ENCODE data around the gene MICAL2. TPM values are rescaled to one million over a fixed set of nuclear protein-coding genes. Genes with fewer than 3 reads are reported as not detected.

The MICAL2 gene
- total RNA-seq, 1 donor from 2014 or later, result 197 TPM

- no peak for DNase-seq
- ATAC-seq, result no peak
- Histone ChIP-seq H3K9me3 (no peaks in the 10 kb centered on the region), H3K27me3 (no peaks in the 10 kb centered on the region), H3K27ac (peak overlapping the region; percentile 88), H3K4me1 (peaks cover 54% of the 10 kb centered on the region), H3K4me3 (no peak overlapping the region), H3K36me3 (no peaks in the 10 kb centered on the region)
- intact Hi-C loops (cut with DNase I), result no loop called here
- no peak for TF ChIP-seq CTCF (IDR thresholded peaks at IDR 0.05)
Measured at GRCh38 chr11:12091956-12092558, 18.3 kb upstream of the MICAL2 start.

GRCh38 chr11:12092714-12093113 is 17.7 kb upstream of the MICAL2 start:
- Histone ChIP-seq H3K4me3 (no peak overlapping the region), H3K9me3 (no peaks in the 10 kb centered on the region), H3K4me1 (peaks cover 47% of the 10 kb centered on the region), H3K27ac (no peak overlapping the region), H3K27me3 (no peaks in the 10 kb centered on the region), H3K36me3 (no peaks in the 10 kb centered on the region)
- TF ChIP-seq CTCF (IDR thresholded peaks at IDR 0.05), result no peak
- intact Hi-C loops (cut with DNase I), result no loop called here
- ATAC-seq (no peak), DNase-seq (no peak)

GRCh38 chr11:12094872-12095800 is 15.3 kb upstream of the MICAL2 start:
- peaks cover 23% of the 10 kb centered on the region for H3K4me1 ChIP-seq
- no peak overlapping the region for H3K4me3 ChIP-seq
- TF ChIP-seq CTCF (IDR thresholded peaks at IDR 0.05), result no peak
- H3K27ac ChIP-seq, result no peak overlapping the region
- no peaks in the 10 kb centered on the region for H3K9me3 ChIP-seq
- H3K36me3 ChIP-seq, result no peaks in the 10 kb centered on the region
- ATAC-seq (peak; percentile 16), DNase-seq (no peak)
- no peaks in the 10 kb centered on the region for H3K27me3 ChIP-seq
- intact Hi-C loops (cut with DNase I), result no loop called here

- Histone ChIP-seq H3K27ac (no peak overlapping the region), H3K36me3 (no peaks in the 10 kb centered on the region), H3K4me1 (peaks cover 25% of the 10 kb centered on the region), H3K9me3 (no peaks in the 10 kb centered on the region), H3K27me3 (no peaks in the 10 kb centered on the region), H3K4me3 (no peak overlapping the region)
- TF ChIP-seq CTCF (IDR thresholded peaks at IDR 0.05), result no peak
- DNase-seq, result no peak
- no peak for ATAC-seq
- intact Hi-C loops (cut with DNase I), result no loop called here
Measured at GRCh38 chr11:12097219-12097618, 13.2 kb upstream of the MICAL2 start.

GRCh38 chr11:12098601-12099000 is 11.8 kb upstream of the MICAL2 start:
- intact Hi-C loops (cut with DNase I), result no loop called here
- no peak for DNase-seq
- TF ChIP-seq CTCF (IDR thresholded peaks at IDR 0.05), result no peak
- H3K27ac ChIP-seq, result no peak overlapping the region
- H3K4me3 ChIP-seq, result no peak overlapping the region
- H3K36me3 ChIP-seq, result no peaks in the 10 kb centered on the region
- H3K27me3 ChIP-seq, result no peaks in the 10 kb centered on the region
- no peaks in the 10 kb centered on the region for H3K9me3 ChIP-seq
- H3K4me1 ChIP-seq, result peaks cover 30% of the 10 kb centered on the region
- no peak for ATAC-seq

Data from upper lobe of right lung (tissue), 1 donor.